ENCODE data around the gene NKD2. TPM values are rescaled to one million over a fixed set of nuclear protein-coding genes. Genes with fewer than 3 reads are reported as not detected.

The NKD2 gene
- total RNA-seq, 1 experiment from 2014 or later = 0.57 TPM

GRCh38 chr5:1065143-1065750 lies 56.6 kb downstream of the NKD2 start:
- H3K4me3 ChIP-seq = no peak overlapping the region
- H3K4me2 ChIP-seq = no peak overlapping the region
- H3K36me3 ChIP-seq (ENCODE audit: low read depth) = no peaks in the 10 kb centered on the region
- no TSS peak for BruUV-seq (replicated peaks)
- no peaks in the 10 kb centered on the region for H3K9me2 ChIP-seq (ENCODE audit: insufficient read depth)
- POLR2A ChIA-PET (ENCODE audit: unreplicated experiment) = no interaction called here
- H3F3A ChIP-seq (ENCODE audit: insufficient read depth, low read depth) = no peaks in the 10 kb centered on the region
- intact Hi-C loops (cut with micrococcal nuclease; ENCODE audit: unreplicated experiment) = loop anchor here (5.0 kb wide), 1 partner anchor 77 kb away; no protein-coding TSS in a partner anchor
- H2AFZ ChIP-seq = no peak overlapping the region
- TF ChIP-seq CTCF (conservative IDR thresholded peaks at IDR 0.05) = no peak
- no peak overlapping the region for H3K27ac ChIP-seq
- H3K9me3 ChIP-seq (ENCODE audit: insufficient read depth, low read depth) = no peaks in the 10 kb centered on the region
- H3K4me1 ChIP-seq (replicated peaks; ENCODE audit: insufficient read depth) = no peaks in the 10 kb centered on the region
- peaks cover 1% of the 10 kb centered on the region; the same call in 1 of the 2 replicates for H4K20me1 ChIP-seq (ENCODE audit: insufficient read depth)
- no peaks in the 10 kb centered on the region for H3K79me2 ChIP-seq (ENCODE audit: low read depth)
- CTCF ChIA-PET = no interaction called here
- DNase-seq = no peak
- no peaks in the 10 kb centered on the region for H3K27me3 ChIP-seq (ENCODE audit: insufficient read depth, low read depth)

DNA sequence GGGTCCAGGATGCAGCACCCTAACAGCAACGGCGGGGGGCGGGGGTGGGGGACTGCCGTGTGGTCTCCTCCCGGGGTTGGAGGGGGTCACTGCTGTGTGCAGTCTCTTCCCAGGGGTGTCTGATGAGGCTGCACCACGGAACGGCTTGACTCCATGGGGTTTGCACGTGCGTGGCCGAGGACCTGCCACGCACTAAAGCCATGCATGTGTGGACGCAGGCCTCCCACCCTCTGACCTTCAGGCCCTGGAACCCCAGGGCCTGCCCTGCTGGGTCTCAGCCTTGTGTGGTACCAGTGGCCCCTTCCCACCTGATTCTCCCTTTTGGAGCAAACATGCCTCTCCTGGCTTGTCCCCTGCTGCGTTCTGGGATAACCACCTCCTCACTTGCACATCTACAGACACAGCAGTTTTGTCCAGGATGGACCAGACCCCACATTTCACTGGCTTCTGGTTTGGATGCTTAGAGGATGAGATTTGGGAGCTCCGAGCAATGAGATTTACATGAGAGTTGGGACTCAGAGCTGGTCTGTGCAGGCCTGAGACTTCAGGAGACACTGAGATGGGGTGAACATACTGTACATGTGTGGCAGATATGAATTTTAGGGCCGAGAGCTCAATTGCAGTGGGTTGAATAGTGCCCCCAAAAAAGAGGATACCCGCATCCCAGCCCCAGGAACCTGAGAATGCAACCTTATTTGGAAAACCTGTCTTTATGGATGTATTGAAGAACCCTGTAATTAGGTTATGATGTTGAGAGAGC lies 57.5 kb downstream of the NKD2 start:
- no peaks in the 10 kb centered on the region for H3F3A ChIP-seq (ENCODE audit: insufficient read depth, low read depth)
- no peaks in the 10 kb centered on the region for H3K4me1 ChIP-seq (replicated peaks; ENCODE audit: insufficient read depth)
- no peaks in the 10 kb centered on the region for H3K27me3 ChIP-seq (ENCODE audit: insufficient read depth, low read depth)
- TF ChIP-seq CTCF (conservative IDR thresholded peaks at IDR 0.05) (no peak), EZH2 (IDR thresholded peaks at IDR 0.05; ENCODE audit: low read depth) (no peak)
- no peaks in the 10 kb centered on the region for H3K9me3 ChIP-seq (ENCODE audit: insufficient read depth, low read depth)
- H3K27ac ChIP-seq = no peak overlapping the region
- ChIA-PET POLR2A (ENCODE audit: unreplicated experiment) (no interaction called here), CTCF (no interaction called here)
- no peaks in the 10 kb centered on the region for H3K36me3 ChIP-seq (ENCODE audit: low read depth)
- no peaks in the 10 kb centered on the region; the same call in 1 of the 2 replicates for H4K20me1 ChIP-seq (ENCODE audit: insufficient read depth)
- no peaks in the 10 kb centered on the region for H3K9me2 ChIP-seq (ENCODE audit: insufficient read depth)
- no peaks in the 10 kb centered on the region for H3K79me2 ChIP-seq (ENCODE audit: low read depth)
- DNase-seq = no peak
- H3K4me2 ChIP-seq = no peak overlapping the region
- H3K4me3 ChIP-seq = no peak overlapping the region
- no TSS peak for BruUV-seq (replicated peaks)
- intact Hi-C loops (cut with micrococcal nuclease; ENCODE audit: unreplicated experiment) = loop anchor here (5.0 kb wide), 1 partner anchor 76 kb away; no protein-coding TSS in a partner anchor
- no peak overlapping the region for H2AFZ ChIP-seq

DNA sequence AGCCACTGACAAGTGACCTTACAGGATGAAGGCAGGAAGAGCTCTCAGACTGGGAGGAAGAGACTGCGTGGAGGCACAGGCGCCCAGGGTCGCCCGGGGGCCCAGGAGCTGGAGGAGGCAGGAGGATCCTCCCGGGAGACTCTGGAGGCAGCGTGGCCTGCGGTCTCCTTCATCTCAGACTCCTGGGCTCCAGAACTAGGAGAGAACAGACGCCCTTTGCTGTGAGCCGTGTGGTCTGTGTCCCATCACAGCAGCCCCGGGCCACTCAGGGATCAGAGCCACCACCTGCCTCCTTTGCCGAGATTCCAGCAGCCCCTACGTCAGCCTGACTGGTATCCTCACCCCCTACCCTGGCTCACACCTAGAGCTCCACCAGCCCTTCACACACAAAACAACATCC lies 58.1 kb downstream of the NKD2 start:
- Histone ChIP-seq H4K20me1 (ENCODE audit: insufficient read depth) (no peaks in the 10 kb centered on the region; the same call in 1 of the 2 replicates), H3F3A (ENCODE audit: insufficient read depth, low read depth) (no peaks in the 10 kb centered on the region), H3K36me3 (ENCODE audit: low read depth) (no peaks in the 10 kb centered on the region), H3K4me2 (no peak overlapping the region), H3K79me2 (ENCODE audit: low read depth) (no peaks in the 10 kb centered on the region), H3K27me3 (ENCODE audit: insufficient read depth, low read depth) (no peaks in the 10 kb centered on the region), H3K4me3 (no peak overlapping the region), H3K9me3 (ENCODE audit: insufficient read depth, low read depth) (no peaks in the 10 kb centered on the region), H3K9me2 (ENCODE audit: insufficient read depth) (no peaks in the 10 kb centered on the region), H3K27ac (no peak overlapping the region), H3K4me1 (replicated peaks; ENCODE audit: insufficient read depth) (no peaks in the 10 kb centered on the region), H2AFZ (no peak overlapping the region)
- POLR2A ChIA-PET (ENCODE audit: unreplicated experiment) = no interaction called here
- DNase-seq = no peak
- TF ChIP-seq CTCF (conservative IDR thresholded peaks at IDR 0.05) (no peak), EZH2 (IDR thresholded peaks at IDR 0.05; ENCODE audit: low read depth) (no peak)
- CTCF ChIA-PET = no interaction called here
- intact Hi-C loops (cut with micrococcal nuclease; ENCODE audit: unreplicated experiment) = loop anchor here (5.0 kb wide), 1 partner anchor 76 kb away; no protein-coding TSS in a partner anchor
- BruUV-seq (replicated peaks) = no TSS peak
